PC-3 (cell line): ENCODE results near the gene WNT7B. TPM values are rescaled to one million over a fixed set of nuclear protein-coding genes. Genes with fewer than 3 reads are reported as not detected.

Experiments
- ATAC-seq: fragments of 200-7000 bp; cut with Tn5 transposase; 2 replicates; pipeline ENCODE4 v1.9.1; 2020; ENCODE audit warnings: mild to moderate bottlenecking, moderate library complexity
- BruUV-seq: library from RNA; stranded (reverse); fragments of 400-500 nt; replicated peaks from 2 replicates; lab custom pipeline; 2021; lab: Mats Ljungman, UMichigan
- CTCF ChIA-PET: fragments of 300-600 bp; sonication (Branson Sonifier 250); formaldehyde crosslinking; loops from one replicate; lab custom pipeline; 2022; ENCODE audit warnings: antibody characterized with exemption; lab: Charles Lee
- POLR2A ChIA-PET: fragments of 300-600 bp; sonication (Branson Sonifier 250); formaldehyde crosslinking; loops from one replicate; lab custom pipeline; 2022; ENCODE audit warnings: antibody characterized with exemption; ENCODE audit not compliant: unreplicated experiment; lab: Charles Lee
- DNase-seq: peaks from one replicate; pipeline ENCODE4 v3.0.0-alpha.2; 2015
- H2AFZ ChIP-seq: fragments of 300-600 bp; sonication (generic); 2 replicates; pipeline ENCODE4 v1.6.0; 2016; ENCODE audit warnings: antibody characterized with exemption, low read length
- H3F3A ChIP-seq: fragments of 300-600 bp; sonication (generic); one replicate; pipeline ENCODE4 v1.6.0; 2017; ENCODE audit warnings: antibody characterized with exemption, low read length, control low read depth, mild to moderate bottlenecking; ENCODE audit not compliant: unreplicated experiment
- H3K27ac ChIP-seq: fragments of 300-600 bp; sonication (generic); 2 replicates; pipeline ENCODE4 v1.5.1; 2016; ENCODE audit warnings: mild to moderate bottlenecking, low read length
- H3K27me3 ChIP-seq: fragments of 300-600 bp; sonication (generic); 2 replicates; pipeline ENCODE4 v1.6.1; 2016; ENCODE audit warnings: low read length, mixed read lengths
- H3K36me3 ChIP-seq: fragments of 300-600 bp; sonication (generic); 2 replicates; pipeline ENCODE4 v1.6.1; 2016; ENCODE audit warnings: low read depth, mixed run types, low read length, mixed read lengths
- H3K4me1 ChIP-seq: fragments of 300-600 bp; sonication (generic); 2 replicates; pipeline ENCODE4 v1.5.1; 2016; ENCODE audit warnings: low read length; ENCODE audit not compliant: insufficient read depth
- H3K4me2 ChIP-seq: fragments of 300-600 bp; sonication (generic); 2 replicates; pipeline ENCODE4 v1.6.0; 2016; ENCODE audit warnings: low read length
- H3K4me3 ChIP-seq: fragments of 300-600 bp; sonication (generic); 2 replicates; pipeline ENCODE4 v1.5.1; 2016; ENCODE audit warnings: mild to moderate bottlenecking, low read length, mixed read lengths
- H3K79me2 ChIP-seq: fragments of 300-600 bp; sonication (generic); 2 replicates; pipeline ENCODE4 v1.6.1; 2017; ENCODE audit warnings: low read length, mixed read lengths
- H3K9ac ChIP-seq: fragments of 300-600 bp; sonication (generic); 2 replicates; pipeline ENCODE4 v1.6.0; 2016; ENCODE audit warnings: mild to moderate bottlenecking, low read length
- H3K9me2 ChIP-seq: fragments of 300-600 bp; sonication (generic); replicated peaks from 2 replicates; pipeline ENCODE4 v1.6.1; 2016; ENCODE audit warnings: mixed run types, low read length, mixed read lengths
- H3K9me3 ChIP-seq: fragments of 300-600 bp; sonication (generic); 2 replicates; pipeline ENCODE4 v1.6.1; 2016; ENCODE audit warnings: low read length, mixed read lengths
- H4K20me1 ChIP-seq: fragments of 300-600 bp; sonication (generic); 2 replicates; pipeline ENCODE4 v1.6.1; 2016; ENCODE audit warnings: low read length, mixed read lengths
- CTCF ChIP-seq: fragments of 300-600 bp; sonication (generic); conservative IDR thresholded peaks from 2 replicates; pipeline ENCODE4 v1.5.1; 2017; ENCODE audit warnings: antibody characterized with exemption, low read depth, mild to moderate bottlenecking, low read length
- EZH2 ChIP-seq: fragments of 300-600 bp; sonication (generic); IDR thresholded peaks from one replicate; pipeline ENCODE4 v1.6.1; 2017; ENCODE audit warnings: antibody characterized with exemption, mild to moderate bottlenecking, low read length; ENCODE audit not compliant: unreplicated experiment
- EZH2phosphoT487 ChIP-seq: fragments of 300-600 bp; sonication (generic); IDR thresholded peaks from 2 replicates; pipeline ENCODE4 v1.6.1; 2018; ENCODE audit warnings: mild to moderate bottlenecking, antibody characterized with exemption, low read length, borderline replicate concordance
- intact Hi-C: fragments of 100-400 bp; cut with micrococcal nuclease; formaldehyde crosslinking; loops from 2 replicates; pipeline ENCODE4 v1.9.0; 2023
- total RNA-seq: library from RNA; depleted of rRNA; stranded (reverse); fragments of >200 nt; gene quantifications from 2 replicates; pipeline ENCODE4 v1.2.3, GENCODE V29; 2014

WNT7B gene
- total RNA-seq, 1 experiment from 2014 or later, result 42.0 TPM

- no TSS peak for BruUV-seq
- Histone ChIP-seq H4K20me1 (no peaks in the 10 kb centered on the region), H3K4me1 (peaks cover 20% of the 10 kb centered on the region), H3K4me3 (no peak overlapping the region), H3K79me2 (no peaks in the 10 kb centered on the region), H3K9me2 (no peaks in the 10 kb centered on the region), H3K9ac (no peak overlapping the region), H2AFZ (no peak overlapping the region), H3K9me3 (no peaks in the 10 kb centered on the region), H3K27me3 (no peaks in the 10 kb centered on the region), H3K36me3 (no peaks in the 10 kb centered on the region), H3K27ac (peak overlapping the region; percentile 85), H3F3A (no peaks in the 10 kb centered on the region), H3K4me2 (no peak overlapping the region)
- intact Hi-C loops, result no loop called here
- TF ChIP-seq EZH2phosphoT487 (no peak), CTCF (no peak), EZH2 (no peak)
- DNase-seq, result no peak
- ChIA-PET POLR2A (no interaction called here), CTCF (no interaction called here)
- ATAC-seq, result no peak
Observed at GRCh38 chr22:45896964-45897538, 79.9 kb downstream of the WNT7B start.

GRCh38 chr22:45896153-45896951, 80.6 kb downstream of the WNT7B start:
- Histone ChIP-seq H3K4me1 (peaks cover 20% of the 10 kb centered on the region), H3K27ac (peak overlapping the region; percentile 85), H3K9ac (peak overlapping the region; percentile 67), H3K4me3 (no peak overlapping the region), H3K4me2 (peak overlapping the region; percentile 56), H3K79me2 (no peaks in the 10 kb centered on the region), H2AFZ (peak overlapping the region; percentile 74), H3K9me3 (no peaks in the 10 kb centered on the region), H4K20me1 (no peaks in the 10 kb centered on the region), H3K27me3 (no peaks in the 10 kb centered on the region), H3K36me3 (no peaks in the 10 kb centered on the region), H3K9me2 (no peaks in the 10 kb centered on the region), H3F3A (no peaks in the 10 kb centered on the region)
- TF ChIP-seq EZH2phosphoT487 (no peak), CTCF (no peak), EZH2 (no peak)
- ATAC-seq, result peak; percentile 58
- no TSS peak for BruUV-seq
- ChIA-PET CTCF (no interaction called here), POLR2A (no interaction called here)
- peak; percentile 85 for DNase-seq
- intact Hi-C loops, result no loop called here
